ENCODE results near the gene SLC3A2.
"Not testable (repeated sequence)": the region's sequence is repeated elsewhere in the genome, so short reads cannot be mapped to it uniquely, and the experiment has no call there.

SLC3A2 gene

GRCh38 chr11:62930666-62931065 is 50.0 kb downstream of the SLC3A2 start:
- no peak for DNase-seq (ENCODE audit: low spot score)

GRCh38 chr11:62931499-62932278 is 51.0 kb downstream of the SLC3A2 start:
- no peak for DNase-seq (ENCODE audit: low spot score)

GRCh38 chr11:62933285-62933684 is 52.6 kb downstream of the SLC3A2 start:
- DNase-seq (ENCODE audit: low spot score), result no peak

- DNase-seq (ENCODE audit: low spot score), result no peak
These were observed 53.2 kb downstream of the SLC3A2 start for GRCh38 chr11:62933750-62934495.

- no peak for DNase-seq (ENCODE audit: low spot score)
These were observed 53.7 kb downstream of the SLC3A2 start for GRCh38 chr11:62934496-62934785.

- not testable (repeated sequence) for DNase-seq (ENCODE audit: low spot score)
These were observed 56.8 kb downstream of the SLC3A2 start for GRCh38 chr11:62937528-62937927.

Measured in kidney tubule cell (primary cell).